HG03575 (cell line): Measurements from ENCODE around the gene MDM1.

ENCODE experiments used
- ATAC-seq: cut with Tn5 transposase; IDR thresholded peaks from one replicate; pipeline ENCODE4 v1.9.1; 2021; ENCODE audit not compliant: unreplicated experiment, insufficient number of reproducible peaks, low FRiP score; ENCODE audit errors: extremely low read depth

The MDM1 gene

DNA sequence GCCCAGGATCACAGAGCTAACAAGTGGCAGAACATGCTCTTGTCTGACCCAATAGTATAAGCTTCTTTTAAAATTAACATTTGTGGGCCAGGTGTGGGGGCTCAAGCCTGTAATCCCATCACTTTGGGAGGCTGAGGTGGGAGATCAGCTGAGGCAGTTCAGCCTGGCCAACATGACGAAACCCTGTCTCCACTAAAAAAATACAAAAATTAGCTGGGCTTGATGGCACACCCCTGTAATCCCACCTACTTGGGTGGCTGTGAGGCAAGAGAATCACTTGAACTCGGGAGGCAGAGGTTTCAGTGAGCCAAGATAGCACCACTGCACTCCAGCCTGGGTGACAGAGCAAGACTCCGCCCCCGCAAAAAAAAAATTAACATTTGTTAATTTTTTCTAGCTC is 45.8 kb downstream of the MDM1 start:
- ATAC-seq: no peak

DNA sequence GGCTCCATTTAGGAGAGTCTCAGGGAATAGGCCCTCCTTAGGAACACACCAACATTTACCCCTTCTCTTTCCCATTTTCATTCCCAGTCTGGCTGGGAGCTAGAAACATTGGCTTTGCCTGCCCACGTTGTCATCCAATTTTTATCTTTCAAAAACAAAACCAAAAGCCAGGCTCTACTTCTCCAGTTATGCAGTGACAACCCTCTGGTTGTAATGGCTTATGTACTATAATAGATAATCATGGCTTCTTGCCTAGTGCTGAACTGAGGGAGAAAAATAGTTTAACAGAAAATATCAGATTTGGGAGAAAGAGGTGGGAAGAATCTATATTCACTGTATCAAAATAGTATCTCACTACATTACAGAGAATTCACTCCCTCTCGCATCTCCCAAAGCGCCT is 46.6 kb downstream of the MDM1 start:
- no peak for ATAC-seq

DNA sequence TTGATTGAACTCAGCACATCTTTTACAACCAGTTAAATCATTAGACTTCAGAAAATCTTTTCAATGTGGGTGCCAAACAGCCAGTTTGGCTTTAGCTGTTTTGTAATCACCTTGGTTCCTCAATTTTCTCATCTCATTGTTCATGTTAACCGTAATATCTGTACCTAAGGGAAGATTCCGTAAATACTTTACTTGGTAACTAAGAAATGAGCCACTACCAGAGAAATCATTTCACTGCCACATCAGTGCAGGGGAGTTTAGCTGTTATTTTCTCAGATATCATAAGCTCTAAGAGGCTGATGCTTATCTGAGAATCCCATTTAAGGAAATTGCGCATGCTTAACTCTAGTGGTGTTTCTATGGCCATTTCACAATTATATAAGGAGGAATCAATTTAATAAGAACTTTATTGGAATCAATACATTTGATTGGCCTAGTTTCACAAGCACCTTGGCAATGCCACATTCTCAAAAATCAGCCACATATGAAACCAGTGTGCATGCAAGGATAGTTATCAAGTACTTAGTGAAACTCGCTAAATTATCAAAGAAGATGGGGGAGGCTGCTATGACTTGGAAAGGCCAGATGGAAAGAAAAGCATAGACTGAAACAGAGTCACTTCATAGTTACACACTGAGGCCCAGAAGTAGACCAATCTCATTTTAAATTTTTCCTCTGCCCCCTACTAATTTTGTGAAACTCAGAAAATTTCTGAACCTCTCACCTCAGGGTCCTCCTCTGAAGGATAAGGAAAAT is 50.7 kb downstream of the MDM1 start:
- no peak for ATAC-seq

DNA sequence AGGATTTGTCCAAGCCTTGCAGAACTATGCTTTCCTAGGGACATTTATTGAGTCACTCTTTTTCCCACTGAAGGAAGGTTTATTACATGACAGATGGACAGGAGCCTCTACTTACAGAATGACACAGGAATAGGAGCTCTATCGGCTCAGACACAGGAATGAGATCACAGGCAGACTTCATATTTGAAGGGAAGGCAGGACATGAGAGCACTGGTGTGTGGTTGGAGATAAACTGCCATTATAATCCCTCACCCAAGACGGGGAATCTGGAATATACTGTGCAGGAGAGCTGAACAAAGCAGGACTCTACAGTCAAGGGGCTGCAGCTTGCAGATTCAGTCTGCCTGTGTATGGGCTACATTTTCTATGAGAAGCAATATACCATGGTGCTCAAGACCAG is 51.9 kb downstream of the MDM1 start:
- ATAC-seq: no peak

DNA sequence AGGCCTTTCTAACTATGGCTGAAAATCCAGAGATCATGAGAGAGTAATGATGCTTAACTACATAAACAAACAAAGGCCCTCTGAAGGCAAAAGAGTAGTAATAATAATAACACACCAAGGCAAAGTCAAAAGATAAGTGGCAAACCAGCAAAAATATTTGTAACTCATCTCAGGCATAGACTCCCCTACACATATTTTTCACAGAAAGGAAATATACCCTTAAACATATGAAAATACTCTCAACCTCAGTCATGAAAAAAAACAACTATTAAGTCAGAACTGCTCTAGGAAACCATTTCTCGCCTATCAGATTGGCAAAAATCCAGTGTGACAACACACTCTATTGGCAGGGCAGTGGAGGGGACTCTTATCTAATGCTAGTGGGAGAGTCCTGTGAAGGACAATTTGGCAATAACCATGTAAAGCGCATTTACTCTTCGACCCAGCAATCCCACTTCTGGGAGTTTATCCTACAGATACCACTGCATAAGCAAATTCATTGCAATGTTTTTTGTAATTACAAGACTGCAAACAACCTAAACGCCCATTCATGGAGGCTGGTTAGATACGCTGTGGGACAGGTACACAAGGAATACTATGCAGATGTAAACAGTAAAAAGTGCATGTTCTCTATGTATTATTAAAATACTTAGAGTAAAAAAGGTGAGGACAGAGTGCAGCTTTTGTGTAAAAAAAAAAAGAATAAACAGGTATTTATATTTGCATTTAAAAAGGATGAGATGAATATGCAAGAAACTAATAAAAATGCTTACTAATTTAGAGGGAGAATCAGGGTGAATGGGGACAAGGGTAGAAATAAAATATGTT is 52.7 kb downstream of the MDM1 start:
- ATAC-seq: no peak

DNA sequence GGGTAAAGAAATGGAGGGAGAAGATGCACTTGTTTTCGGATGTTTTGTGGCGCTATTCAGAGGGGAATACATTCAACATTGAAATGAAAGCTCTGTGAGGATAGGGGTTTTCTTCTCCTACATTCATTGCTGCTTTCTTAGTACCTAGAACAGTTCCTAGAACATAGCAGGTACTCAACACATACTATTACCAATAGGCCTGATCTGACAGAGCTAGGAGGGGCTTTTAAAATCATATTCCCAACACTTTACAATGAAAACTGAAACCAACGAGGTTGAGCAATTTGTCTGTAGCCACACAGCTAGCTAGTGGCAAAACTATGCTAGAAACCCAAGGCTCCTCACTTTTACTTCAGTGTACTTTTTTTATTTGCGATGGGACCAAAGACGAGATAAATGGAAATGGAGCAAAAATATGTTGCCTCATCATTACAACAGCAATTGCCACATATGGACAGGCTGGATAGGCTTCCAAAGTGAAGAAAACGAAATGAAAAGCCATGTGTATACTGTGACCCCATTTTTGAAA is 55.7 kb downstream of the MDM1 start:
- ATAC-seq: no peak

DNA sequence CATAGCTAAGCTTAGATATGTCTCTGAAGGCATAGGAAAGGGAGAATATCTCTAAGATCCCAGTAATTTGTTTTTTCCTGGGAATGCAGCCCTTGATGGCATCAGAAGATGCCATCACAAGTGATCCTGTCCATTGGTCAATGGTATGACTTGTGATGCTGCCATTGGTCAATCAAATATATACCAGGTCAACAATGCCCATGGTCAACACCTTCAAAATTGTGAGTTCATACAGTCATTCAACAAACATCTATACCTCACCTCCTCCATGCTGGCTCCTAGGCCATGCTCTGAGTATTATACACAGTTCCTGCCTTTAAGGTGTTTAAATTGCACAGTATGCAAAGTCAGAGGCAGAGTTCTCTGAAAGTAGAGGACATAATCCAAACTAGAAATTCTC is 59.4 kb downstream of the MDM1 start:
- no peak for ATAC-seq

DNA sequence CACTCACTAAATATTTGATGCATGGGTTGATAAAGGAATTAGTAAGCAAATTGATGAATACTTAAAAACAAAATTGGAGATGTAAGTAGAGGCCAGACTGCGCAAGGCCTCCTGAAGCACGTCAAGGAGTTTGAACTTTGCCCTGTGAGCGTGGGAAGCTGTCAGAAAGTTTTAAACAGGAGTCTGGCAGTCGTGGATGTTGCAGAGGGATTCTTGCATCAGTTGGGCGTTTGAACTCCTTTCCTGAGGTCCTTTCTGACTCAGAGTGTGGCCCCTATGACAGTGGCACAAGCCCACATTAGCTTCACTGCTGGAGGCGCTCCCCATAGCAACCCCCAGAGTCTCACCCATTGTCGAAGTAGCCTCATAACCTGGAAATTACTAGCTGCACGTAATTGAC is 60.8 kb downstream of the MDM1 start:
- ATAC-seq: no peak

DNA sequence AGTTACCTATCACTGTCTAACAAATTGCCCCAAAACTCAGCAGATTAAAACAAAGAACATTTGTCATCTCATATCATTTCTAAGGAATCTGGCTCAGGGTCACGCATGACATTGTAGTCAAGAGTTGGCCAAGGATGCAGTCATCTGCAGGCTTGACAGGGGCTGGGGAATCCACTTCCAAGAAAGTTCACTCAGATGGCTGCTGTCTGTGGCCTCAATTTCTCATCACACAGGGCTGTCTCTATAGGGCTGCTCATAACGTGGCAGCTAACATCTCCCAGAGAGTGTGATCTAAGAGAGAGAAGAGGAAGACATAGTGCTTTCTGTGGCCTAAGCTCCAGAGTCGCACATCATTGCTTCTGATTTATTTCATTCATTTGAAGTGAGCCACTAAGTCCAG is 61.8 kb downstream of the MDM1 start:
- no peak for ATAC-seq

DNA sequence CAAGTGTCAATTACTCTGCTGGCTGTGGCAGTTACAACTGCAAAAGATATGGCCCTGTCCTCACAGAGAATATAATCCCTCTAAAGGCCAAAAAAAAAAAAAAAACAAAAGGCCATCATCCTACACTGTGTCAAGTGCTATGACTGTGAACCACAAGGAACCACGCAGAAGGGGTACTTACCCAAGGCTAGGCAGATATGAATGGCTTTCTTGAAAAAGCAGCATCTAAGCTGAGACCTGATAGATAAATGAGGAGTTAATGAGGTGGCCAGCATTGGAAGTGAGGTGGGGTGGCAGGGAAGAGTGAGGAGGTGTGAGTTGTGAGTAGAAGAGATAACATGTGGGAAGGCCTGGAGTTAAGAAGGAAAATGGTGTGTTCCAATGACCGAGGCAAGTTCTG is 62.4 kb downstream of the MDM1 start:
- no peak for ATAC-seq

DNA sequence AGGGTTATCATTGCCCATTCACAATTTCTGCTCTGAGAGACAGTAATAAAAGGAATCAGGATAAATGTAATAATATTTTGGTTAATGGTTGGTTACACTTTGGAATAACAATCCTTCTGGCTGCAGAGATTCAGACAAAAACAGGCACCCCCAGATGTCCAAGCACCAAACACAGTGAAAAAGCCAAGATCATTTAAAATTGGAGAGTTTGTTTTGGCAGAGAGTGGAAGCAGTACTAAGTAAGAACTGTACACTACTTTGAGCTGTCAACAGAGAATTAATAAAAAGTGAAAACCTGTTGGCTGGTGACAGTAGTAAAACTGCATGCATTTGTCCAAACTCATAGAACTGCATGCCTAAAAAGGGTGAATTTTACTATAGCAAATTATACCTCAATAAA is 63.2 kb downstream of the MDM1 start:
- ATAC-seq: no peak

DNA sequence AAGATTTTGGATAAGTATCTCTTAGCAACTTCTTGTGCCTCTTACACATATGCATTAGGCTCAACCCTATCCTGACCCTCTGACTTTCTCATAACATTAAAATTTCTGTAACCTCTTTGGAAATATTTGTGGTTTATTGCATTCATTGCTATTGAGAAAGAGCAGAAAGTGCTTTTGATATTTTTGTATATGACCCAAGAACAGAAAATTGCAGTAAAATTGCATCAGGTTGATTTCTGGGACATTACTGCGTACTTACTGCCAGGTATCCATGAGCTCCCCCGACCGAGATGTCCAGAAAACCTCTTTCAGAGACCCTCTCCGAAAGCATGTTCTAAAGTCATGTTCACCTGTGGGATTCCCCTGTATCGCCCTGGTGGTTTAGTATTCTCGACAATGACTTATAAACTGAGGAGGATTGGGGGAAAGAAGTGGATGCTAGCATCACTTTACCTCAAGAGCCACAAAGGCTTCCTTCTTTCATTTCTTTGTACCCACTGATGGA is 64.2 kb downstream of the MDM1 start:
- no peak for ATAC-seq

DNA sequence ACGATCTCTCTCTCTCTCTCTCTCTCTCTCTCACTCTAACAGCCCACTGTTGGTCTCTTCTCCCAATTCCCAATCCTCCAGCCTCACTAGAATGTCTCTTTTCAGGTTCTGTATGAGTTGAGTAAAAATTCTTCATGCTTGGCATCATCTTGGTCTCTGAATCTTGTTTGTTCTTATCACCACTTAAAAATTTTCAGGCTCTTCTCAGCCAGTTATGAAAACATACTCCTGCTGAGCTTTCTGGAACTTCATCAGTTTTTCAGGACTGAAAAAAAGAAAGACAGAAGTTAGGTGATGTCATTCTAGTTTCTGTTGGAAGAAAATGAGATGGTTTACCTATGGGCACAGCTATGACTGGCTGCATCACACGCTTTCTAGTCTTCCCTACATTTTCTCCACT is 67.3 kb downstream of the MDM1 start:
- ATAC-seq: no peak

DNA sequence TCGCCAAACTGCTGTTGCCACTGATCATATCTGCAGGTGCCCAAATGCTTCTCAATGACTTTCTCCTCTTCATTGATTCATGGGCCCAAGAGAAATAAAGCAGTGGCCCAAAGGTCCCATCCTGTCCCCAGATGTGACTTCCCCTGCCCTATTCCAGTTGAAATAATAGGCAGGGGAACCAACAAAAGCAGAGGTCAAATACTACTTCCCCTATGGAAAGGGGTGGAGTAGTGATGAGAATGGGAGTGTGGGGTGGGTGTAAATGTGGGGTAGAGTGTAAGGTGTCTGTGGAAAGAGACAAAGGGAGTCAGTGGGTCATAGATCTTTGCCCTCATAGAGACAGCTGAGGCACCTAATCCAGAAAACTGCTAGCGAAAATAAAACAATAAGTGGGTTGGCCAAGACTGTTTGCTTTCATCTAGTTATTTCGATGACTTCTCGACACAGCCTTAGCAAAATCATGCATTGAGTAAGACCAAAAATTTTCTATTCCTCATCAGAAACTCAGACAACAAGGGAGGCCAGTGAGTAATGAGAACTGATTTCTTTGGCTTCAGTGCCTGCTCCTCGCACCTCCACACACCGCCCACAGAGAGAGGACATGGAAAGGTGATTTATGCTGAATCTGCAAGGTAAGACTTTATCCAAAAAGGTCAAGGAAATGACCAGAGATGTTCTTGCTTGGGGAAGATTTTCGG is 67.9 kb downstream of the MDM1 start:
- ATAC-seq: no peak

DNA sequence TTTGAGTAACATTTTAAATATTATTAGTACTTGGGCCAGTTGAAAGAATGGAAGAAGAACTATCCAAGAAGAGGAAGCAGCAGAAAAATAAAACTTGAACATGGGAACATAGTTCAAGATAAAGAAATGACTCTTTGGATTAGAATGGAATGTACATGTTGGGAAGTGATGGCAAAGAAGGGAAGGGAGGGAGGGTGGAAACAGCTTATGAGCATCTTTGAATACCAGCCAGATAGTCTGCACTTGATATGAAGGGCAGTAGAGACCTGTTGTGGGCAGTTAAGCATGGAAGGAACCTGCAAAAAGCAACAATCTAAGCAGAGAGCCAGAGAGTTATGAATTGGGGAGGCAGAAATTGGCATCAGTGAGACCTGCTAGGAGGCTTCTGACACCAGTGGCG is 68.8 kb downstream of the MDM1 start:
- no peak for ATAC-seq

DNA sequence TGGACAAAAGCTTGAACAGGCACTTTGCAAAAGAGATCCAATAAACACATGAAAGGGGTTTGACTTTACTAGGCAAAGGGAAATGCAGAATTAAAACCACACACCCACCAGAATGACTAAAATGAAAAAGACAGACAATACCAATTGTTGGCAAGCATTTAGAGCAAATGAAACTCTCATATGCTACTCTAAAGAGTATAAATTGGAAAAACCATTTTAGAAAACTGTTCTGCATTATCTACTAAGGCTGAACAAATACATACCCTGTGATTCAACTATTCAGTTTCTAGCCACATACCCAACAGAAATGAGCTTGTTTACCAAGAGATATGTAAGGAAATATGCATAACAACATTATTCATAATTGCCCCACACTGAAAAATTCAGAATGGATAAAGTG is 70.3 kb downstream of the MDM1 start:
- no peak for ATAC-seq

DNA sequence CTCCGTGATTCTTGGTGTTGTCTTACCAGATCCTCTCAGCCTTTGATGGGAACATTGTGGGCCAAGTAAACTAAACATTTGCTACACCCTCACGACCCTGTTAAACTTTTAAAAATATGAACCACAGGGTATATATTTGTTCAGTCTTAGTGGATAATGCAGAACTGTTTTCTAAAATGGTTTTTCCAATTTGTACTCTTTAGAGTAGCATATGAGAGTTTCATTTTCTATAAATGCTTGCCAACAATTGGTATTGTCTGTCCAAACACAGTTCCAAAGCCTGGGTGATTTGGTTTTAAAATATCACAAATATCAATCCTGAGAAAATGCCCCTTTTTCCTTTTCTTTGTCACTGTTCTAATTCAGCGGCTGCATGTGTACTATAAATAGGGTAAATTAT is 72.0 kb downstream of the MDM1 start:
- no peak for ATAC-seq

DNA sequence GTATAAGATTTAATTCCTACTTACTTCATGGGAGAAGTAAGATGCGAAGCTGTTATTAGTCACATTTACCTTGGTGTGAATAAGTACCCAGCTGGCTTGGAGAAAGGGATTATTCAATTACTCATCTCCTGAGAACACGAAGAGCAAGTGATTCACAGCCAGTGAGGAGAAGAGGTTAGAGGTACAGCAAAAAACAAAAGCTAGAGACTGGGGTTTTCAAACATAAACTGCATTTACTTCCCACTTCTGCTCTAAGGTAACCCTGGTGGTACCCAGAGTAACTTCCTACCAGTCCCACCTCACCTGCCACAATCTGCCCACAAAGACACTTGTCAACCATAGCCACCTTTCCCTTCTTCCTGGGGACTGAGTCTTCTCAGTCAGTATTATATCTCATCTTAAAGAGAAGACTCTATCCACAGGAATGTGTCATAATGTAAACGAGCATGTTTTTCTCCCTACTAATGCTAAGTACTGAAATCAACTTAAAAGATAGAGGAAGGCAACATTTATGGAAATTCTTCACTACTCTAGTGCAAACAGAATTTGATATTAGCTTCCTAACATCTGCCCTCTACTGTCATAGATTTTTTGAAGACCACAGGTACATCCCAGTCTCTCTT is 72.7 kb downstream of the MDM1 start:
- no peak for ATAC-seq

DNA sequence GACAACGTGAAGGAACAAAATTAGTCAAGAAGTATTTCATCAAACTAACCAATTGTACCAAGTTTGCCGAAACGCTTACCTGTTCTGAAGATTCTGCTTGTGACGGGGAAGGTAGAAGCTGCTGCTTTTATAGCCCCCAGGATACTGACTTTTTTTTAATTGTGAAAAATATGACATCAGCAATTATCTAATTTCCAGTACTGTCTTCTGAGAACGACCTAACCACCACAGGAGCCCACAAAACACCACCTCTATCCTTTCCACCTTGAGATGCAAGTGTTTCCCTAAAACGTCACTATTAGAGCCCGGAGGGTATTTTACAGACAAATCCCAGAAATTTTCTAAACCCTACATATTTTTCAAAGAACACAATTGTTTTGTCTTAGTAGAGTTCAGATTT is 78.7 kb downstream of the MDM1 start, which contains the start of gene IL22:
TSS of gene IL22 (minus strand) at position 101 of the 400 bp plus-strand sequence. CDS start 156 bp downstream, outside the sequence.
- no peak for ATAC-seq
